K562 (cell line): ENCODE data around the gene RACK1. TPM values are rescaled to one million over a fixed set of nuclear protein-coding genes. Genes with fewer than 3 reads are reported as not detected.

Experiments
- BACH1 ChIP-seq: fragments of 200-800 bp; sonication (Bioruptor generic); IDR thresholded peaks from 2 replicates; pipeline ENCODE4 v1.6.1; 2016; ENCODE audit warnings: missing genetic modification characterization, missing compliant biosample characterization
- BHLHE40 ChIP-seq: IDR thresholded peaks from 2 replicates; pipeline ENCODE4 v1.6.1; 2011; ENCODE audit warnings: low read length, improper control_type of control experiment
- BRF1 ChIP-seq: IDR thresholded peaks from 3 replicates; pipeline ENCODE4 v1.6.1; 2011; ENCODE audit warnings: borderline replicate concordance, mild to moderate bottlenecking; ENCODE audit not compliant: insufficient read length; ENCODE audit errors: extremely low read depth
- CBX1 ChIP-seq: sonication (generic); IDR thresholded peaks from 2 replicates; pipeline ENCODE4 v1.6.1; 2016; ENCODE audit warnings: antibody characterized with exemption, low read depth, mild to moderate bottlenecking
- E2F4 ChIP-seq: sonication (generic); formaldehyde crosslinking; IDR thresholded peaks from 2 replicates; pipeline ENCODE4 v1.8.0; 2022; ENCODE audit warnings: mild to moderate bottlenecking, low read depth, missing genetic modification reagents
- HDAC3 ChIP-seq: fragments of 450-650 bp; IDR thresholded peaks from 2 replicates; pipeline ENCODE4 v1.6.1; 2018; ENCODE audit warnings: borderline replicate concordance, mild to moderate bottlenecking, moderate library complexity; ENCODE audit not compliant: partially characterized antibody
- HIVEP1 ChIP-seq: fragments of 250-450 bp; sonication (Bioruptor Pico); IDR thresholded peaks from 2 replicates; pipeline ENCODE4 v1.4.0; 2020; ENCODE audit warnings: mild to moderate bottlenecking
- MAX ChIP-seq: sonication (generic); formaldehyde crosslinking; IDR thresholded peaks from 2 replicates; pipeline ENCODE4 v1.9.0; 2022; ENCODE audit warnings: mild to moderate bottlenecking, missing genetic modification reagents
- PML ChIP-seq: IDR thresholded peaks from 2 replicates; pipeline ENCODE4 v1.6.1; 2012; ENCODE audit warnings: low read length, inconsistent platforms
- POLR2AphosphoS5 ChIP-seq: IDR thresholded peaks from 2 replicates; pipeline ENCODE4 v1.6.1; 2011; ENCODE audit warnings: mild to moderate bottlenecking, low read depth, low read length, moderate library complexity; ENCODE audit not compliant: control insufficient read depth, insufficient read depth
- RBFOX2 ChIP-seq: fragments of 200-400 bp; formaldehyde crosslinking; IDR thresholded peaks from 2 replicates; pipeline ENCODE4 v1.6.1; 2017; ENCODE audit warnings: low read depth, mild to moderate bottlenecking, low read length, moderate library complexity
- WHSC1 ChIP-seq: IDR thresholded peaks from one replicate; pipeline ENCODE4 v1.6.1; 2012; ENCODE audit warnings: low read length, control low read depth, inconsistent platforms
- ZBTB8A ChIP-seq: fragments of 450-650 bp; IDR thresholded peaks from 2 replicates; pipeline ENCODE4 v1.6.1; 2018; ENCODE audit warnings: mild to moderate bottlenecking, moderate library complexity; ENCODE audit not compliant: partially characterized antibody
- ZNF584 ChIP-seq: fragments of 200-800 bp; sonication (Bioruptor generic); IDR thresholded peaks from 2 replicates; pipeline ENCODE4 v1.6.1; 2016; ENCODE audit warnings: low read depth, mild to moderate bottlenecking, missing genetic modification characterization, missing compliant biosample characterization
- ZNF592 ChIP-seq: fragments of 450-650 bp; IDR thresholded peaks from 2 replicates; pipeline ENCODE4 v1.6.1; 2017; ENCODE audit warnings: antibody characterized with exemption, mild to moderate bottlenecking
- ZNF830 ChIP-seq: fragments of 250-450 bp; sonication (Bioruptor Pico); IDR thresholded peaks from 2 replicates; pipeline ENCODE4 v1.5.0; 2021; ENCODE audit warnings: mild to moderate bottlenecking
- polyA plus RNA-seq, 8 experiments: library from polyadenylated mRNA; depleted of rRNA in 4 of 8; stranded (reverse) in 5 of 8; unstranded in 3 of 8; fragments of >200 nt; fragmentation: Nextera tagmentation in 2 of 8; fragmentation: Illumina TruSeq in 1 of 8; extraction: Ambion mirVana in 2 of 8; extraction: Trizol in 1 of 8; gene quantifications; 2 replicates each; pipeline versions ENCODE4 v1.2.1 to v1.2.3, GENCODE V29; 2011 to 2014; ENCODE audit warnings: inconsistent platforms in 1 of 8, missing spikeins in 1 of 8
- total RNA-seq, 7 experiments: library from RNA; depleted of rRNA in 6 of 7; stranded (reverse); fragments of >200 nt in 6 of 7; fragmentation: Illumina TruSeq in 2 of 7; extraction: Trizol in 2 of 7; gene quantifications; 2 replicates each; pipeline versions ENCODE4 v1.2.1 to v1.2.3, GENCODE V29; 2011 to 2021; ENCODE audit warnings: low replicate concordance in 1 of 7
- TF ChIP-seq, protein P1 (sequence below): fragments of 450-650 bp; IDR thresholded peaks from 2 replicates; pipeline ENCODE4 v1.7.1; 2018; ENCODE audit warnings: mild to moderate bottlenecking, low read depth; ENCODE audit not compliant: partially characterized antibody

The RACK1 gene
- total and polyA plus RNA-seq, 9 of the 15 experiments (the other 6 are each of a cell fraction or from before 2014, with no cell fraction given), result 2,303 to 5,311 (median 3,833) TPM

DNA sequence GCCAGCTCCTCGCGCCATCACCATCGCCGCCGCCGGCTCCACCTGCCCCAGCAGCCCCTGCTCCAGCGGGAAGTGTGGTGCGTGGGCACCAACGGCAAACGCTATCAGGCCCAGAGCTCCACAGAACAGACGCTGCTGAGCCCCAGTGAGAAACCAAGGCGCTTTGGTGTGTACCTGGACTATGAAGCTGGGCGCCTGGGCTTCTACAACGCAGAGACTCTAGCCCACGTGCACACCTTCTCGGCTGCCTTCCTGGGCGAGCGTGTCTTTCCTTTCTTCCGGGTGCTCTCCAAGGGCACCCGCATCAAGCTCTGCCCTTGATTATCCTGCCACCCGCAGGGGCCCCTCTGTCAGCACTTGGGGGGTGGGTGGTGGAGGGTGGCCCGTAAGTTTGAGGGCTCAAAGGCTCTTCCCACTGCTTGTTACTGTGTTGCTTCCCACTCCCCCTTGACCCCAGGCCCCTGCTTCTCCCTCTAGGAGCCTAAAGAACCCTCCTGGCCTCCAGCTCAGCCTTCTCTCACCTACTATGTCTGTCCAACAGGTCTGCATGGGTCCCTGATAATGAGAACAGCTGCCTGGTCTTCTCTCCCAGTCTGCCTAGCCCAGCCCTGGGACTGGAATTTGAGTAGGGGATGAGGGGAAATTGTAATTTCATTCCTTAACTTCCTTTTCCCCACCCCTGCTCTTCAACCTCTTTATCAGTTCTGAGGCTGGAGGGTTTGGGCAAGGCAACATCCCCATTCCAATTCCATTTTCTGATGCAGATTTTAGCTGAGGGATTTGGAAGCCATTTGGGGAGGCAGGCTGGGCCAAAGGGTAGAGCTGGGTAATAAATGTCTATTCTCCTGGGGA, 9.0 kb downstream of the RACK1 start (continued):
- TF ChIP-seq E2F4 (CRISPR knock-in tag) (no peak), ZBTB8A (no peak), CBX1 (0 out of 2 replicates have a peak, but pooled peaks have one; percentile 35), MAX (CRISPR knock-in tag) (no peak), HDAC3 (no peak), WHSC1 (no peak), ZNF592 (no peak), ZNF584 (CRISPR knock-in tag) (no peak), BRF1 (no peak), BHLHE40 (no peak), BACH1 (tag) (no peak), POLR2AphosphoS5 (peak; percentile 25; the same call in 1 of the 2 replicates), HIVEP1 (CRISPR knock-in tag) (no peak), RBFOX2 (peak; percentile 72), ZNF830 (CRISPR knock-in tag) (0 out of 2 replicates have a peak, but pooled peaks have one; percentile 18), PML (0 out of 2 replicates have a peak, but pooled peaks have one; percentile 3)
- TF ChIP-seq, protein P1, sequence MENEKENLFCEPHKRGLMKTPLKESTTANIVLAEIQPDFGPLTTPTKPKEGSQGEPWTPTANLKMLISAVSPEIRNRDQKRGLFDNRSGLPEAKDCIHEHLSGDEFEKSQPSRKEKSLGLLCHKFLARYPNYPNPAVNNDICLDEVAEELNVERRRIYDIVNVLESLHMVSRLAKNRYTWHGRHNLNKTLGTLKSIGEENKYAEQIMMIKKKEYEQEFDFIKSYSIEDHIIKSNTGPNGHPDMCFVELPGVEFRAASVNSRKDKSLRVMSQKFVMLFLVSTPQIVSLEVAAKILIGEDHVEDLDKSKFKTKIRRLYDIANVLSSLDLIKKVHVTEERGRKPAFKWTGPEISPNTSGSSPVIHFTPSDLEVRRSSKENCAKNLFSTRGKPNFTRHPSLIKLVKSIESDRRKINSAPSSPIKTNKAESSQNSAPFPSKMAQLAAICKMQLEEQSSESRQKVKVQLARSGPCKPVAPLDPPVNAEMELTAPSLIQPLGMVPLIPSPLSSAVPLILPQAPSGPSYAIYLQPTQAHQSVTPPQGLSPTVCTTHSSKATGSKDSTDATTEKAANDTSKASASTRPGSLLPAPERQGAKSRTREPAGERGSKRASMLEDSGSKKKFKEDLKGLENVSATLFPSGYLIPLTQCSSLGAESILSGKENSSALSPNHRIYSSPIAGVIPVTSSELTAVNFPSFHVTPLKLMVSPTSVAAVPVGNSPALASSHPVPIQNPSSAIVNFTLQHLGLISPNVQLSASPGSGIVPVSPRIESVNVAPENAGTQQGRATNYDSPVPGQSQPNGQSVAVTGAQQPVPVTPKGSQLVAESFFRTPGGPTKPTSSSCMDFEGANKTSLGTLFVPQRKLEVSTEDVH, result peak; percentile 25
